Cardiac fibroblast (primary cell): ENCODE data around the gene NPAS3.

Experiments
- DNase-seq, 2 donors: peaks; one replicate each; pipeline versions ENCODE4 v3.0.0 to v3.0.0-alpha.2; 2010; ENCODE audit warnings: low read depth in 2 of 2
- H3K4me3 ChIP-seq, 2 donors: replicated peaks in 1 of 2; 1 replicate in 1 of 2; 2 replicates in 1 of 2; pipeline ENCODE4 v1.5.1; 2011; ENCODE audit warnings: low read depth in 2 of 2, low read length in 2 of 2, mild to moderate bottlenecking in 2 of 2, moderate library complexity in 1 of 2
- TF ChIP-seq, protein P1 (sequence below): IDR thresholded peaks from one replicate; pipeline ENCODE4 v1.5.1; 2011; ENCODE audit warnings: low read depth, mild to moderate bottlenecking, low read length, inconsistent platforms

NPAS3 gene

GRCh38 chr14:33774723-33775470, 836.2 kb downstream of the NPAS3 start:
- TF ChIP-seq, protein P1, sequence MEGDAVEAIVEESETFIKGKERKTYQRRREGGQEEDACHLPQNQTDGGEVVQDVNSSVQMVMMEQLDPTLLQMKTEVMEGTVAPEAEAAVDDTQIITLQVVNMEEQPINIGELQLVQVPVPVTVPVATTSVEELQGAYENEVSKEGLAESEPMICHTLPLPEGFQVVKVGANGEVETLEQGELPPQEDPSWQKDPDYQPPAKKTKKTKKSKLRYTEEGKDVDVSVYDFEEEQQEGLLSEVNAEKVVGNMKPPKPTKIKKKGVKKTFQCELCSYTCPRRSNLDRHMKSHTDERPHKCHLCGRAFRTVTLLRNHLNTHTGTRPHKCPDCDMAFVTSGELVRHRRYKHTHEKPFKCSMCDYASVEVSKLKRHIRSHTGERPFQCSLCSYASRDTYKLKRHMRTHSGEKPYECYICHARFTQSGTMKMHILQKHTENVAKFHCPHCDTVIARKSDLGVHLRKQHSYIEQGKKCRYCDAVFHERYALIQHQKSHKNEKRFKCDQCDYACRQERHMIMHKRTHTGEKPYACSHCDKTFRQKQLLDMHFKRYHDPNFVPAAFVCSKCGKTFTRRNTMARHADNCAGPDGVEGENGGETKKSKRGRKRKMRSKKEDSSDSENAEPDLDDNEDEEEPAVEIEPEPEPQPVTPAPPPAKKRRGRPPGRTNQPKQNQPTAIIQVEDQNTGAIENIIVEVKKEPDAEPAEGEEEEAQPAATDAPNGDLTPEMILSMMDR: no peak
- H3K4me3 ChIP-seq: no peak overlapping the region
- DNase-seq: no peak

DNA sequence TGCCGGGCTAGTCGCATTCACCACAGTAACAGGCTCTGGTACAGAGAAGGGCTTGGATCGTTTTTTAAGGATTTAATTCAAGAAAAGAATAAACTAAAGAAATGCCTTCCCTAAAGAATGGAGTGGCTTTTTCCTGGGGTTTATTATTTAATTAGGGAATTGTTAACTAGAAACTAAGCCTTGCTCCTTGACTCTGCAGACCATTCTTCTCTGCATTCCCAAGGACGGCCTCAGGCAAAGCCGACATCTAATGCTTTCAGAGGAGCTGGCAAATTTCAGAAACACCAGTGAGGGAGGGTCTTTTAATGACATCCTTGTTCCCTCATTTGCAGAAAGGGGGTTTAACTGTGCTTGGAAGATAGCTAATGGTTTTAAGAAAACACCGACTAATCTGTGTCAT, 838.2 kb downstream of the NPAS3 start:
- no peak overlapping the region for H3K4me3 ChIP-seq
- DNase-seq: no peak
- TF ChIP-seq, protein P1: no peak

- DNase-seq: no peak
- TF ChIP-seq, protein P1: no peak
- no peak overlapping the region for H3K4me3 ChIP-seq
Observed at GRCh38 chr14:33777681-33778080, 839.0 kb downstream of the NPAS3 start.

DNA sequence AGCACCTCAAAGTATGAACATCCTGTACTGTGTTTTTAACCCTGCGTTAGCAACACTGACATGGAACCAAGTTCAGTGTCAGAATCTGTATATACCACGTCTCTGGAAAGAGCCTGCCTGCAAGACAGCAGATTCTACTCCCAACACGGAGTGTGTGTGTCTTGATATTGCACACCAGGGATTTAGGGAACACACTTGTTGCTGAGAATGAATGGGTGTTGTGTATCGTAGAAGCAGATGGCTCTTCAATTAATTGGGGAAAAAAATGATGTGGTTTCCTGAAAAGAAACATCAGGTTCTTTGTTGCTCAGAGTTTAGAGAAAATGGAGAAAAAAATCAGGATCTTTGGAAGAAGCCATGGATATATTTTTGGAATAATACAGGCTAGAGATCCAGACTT, 841.4 kb downstream of the NPAS3 start:
- no peak for DNase-seq
- TF ChIP-seq, protein P1: no peak
- H3K4me3 ChIP-seq: no peak overlapping the region

GRCh38 chr14:33781236-33781635, 842.6 kb downstream of the NPAS3 start:
- TF ChIP-seq, protein P1: no peak
- H3K4me3 ChIP-seq: no peak overlapping the region
- DNase-seq: peak in 1 of 2 donors; percentile 31

DNA sequence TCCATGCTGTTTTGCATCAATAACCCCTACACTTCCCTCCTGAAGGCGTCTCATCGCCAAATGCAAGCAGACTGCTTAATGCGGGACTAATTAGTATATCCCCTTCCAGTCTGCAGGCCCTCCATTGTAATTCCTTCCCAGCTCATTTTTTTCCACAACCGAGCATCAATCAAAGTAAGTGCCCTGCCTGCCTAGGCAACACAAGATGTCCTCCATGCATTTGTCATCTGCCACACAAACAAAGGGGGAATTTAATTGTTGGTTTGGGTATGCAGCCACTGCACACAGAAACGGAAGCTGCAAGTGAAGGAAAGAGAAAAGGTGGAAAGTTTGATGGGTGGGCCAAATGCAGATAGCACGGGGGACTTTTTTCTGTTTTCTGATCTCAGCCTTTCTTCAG, 844.2 kb downstream of the NPAS3 start:
- TF ChIP-seq, protein P1: no peak
- DNase-seq: no peak
- no peak overlapping the region for H3K4me3 ChIP-seq
